GM19328 (cell line): Measurements from ENCODE around the gene NXPE3.

ENCODE experiments used
- ATAC-seq: cut with Tn5 transposase; IDR thresholded peaks from one replicate; pipeline ENCODE4 v1.9.1; 2021; ENCODE audit warnings: mild to moderate bottlenecking, moderate library complexity; ENCODE audit not compliant: unreplicated experiment

The NXPE3 gene

GRCh38 chr3:101828276-101828675, 49.3 kb downstream of the NXPE3 start:
- no peak for ATAC-seq

DNA sequence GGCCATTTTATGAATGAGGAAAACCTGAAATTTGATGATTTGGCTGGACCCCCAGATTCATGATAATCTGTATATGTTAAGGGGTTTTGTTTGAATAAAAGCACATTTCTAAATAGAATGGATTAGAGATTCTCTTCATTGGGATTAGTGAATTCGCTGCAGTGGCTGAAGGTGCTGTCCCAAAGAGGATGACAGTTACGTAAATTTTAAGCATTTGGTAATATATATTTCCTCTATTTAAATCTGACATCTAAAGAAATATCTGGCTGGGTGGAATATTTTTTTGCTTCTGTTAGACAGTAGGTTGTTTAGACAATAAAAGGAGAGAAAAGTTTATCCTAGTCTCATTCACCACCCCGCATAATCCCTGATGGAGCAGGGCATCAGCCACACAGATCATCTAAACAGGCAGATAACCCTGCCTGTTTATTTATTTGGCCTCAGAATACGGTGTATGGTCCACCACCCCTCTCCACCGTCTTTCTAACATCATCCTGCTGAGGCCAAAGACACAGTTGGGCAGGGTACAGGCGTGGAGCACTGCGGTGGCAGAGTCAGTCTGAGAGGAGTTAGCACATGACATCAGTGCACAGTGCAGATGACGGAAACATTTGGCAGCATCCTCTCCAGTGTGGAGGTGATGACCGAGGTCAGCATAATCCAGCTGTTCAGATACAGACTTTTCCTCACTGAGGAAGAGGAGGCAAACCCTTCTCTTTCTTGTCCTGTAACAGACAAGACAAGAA, 49.9 kb downstream of the NXPE3 start:
- ATAC-seq, result peak; percentile 36

GRCh38 chr3:101829437-101829830, 50.4 kb downstream of the NXPE3 start:
- ATAC-seq, result no peak

GRCh38 chr3:101829874-101830273, 50.9 kb downstream of the NXPE3 start:
- ATAC-seq, result no peak

DNA sequence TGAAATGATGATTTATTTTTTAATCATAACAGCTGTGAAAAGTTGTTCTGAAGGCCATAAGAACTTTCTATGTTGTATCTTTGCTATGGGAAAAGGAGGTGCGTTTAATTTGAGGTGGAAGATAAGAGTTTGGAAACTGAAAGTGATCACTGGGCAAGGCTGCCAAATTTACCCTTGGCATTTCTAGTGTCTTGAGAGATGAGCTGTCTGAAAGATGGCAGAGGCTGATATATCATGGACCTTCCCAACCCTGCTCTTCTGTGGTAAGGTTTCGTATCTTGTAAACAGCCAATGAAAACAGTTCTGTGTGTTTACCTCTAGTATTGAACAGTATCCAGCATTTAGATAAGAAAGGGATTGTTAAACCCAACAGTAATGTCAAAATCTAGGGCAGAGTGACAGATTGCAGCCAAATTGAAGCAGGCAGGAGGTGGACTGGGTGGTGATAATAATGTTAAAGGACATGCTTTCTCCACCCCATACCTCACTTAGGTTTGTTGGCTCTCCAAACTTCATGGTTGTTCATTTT, 54.5 kb downstream of the NXPE3 start:
- ATAC-seq, result no peak

- ATAC-seq, result no peak
Observed at GRCh38 chr3:101835676-101836075, 56.7 kb downstream of the NXPE3 start.

GRCh38 chr3:101836160-101836559, 57.1 kb downstream of the NXPE3 start:
- ATAC-seq, result no peak

DNA sequence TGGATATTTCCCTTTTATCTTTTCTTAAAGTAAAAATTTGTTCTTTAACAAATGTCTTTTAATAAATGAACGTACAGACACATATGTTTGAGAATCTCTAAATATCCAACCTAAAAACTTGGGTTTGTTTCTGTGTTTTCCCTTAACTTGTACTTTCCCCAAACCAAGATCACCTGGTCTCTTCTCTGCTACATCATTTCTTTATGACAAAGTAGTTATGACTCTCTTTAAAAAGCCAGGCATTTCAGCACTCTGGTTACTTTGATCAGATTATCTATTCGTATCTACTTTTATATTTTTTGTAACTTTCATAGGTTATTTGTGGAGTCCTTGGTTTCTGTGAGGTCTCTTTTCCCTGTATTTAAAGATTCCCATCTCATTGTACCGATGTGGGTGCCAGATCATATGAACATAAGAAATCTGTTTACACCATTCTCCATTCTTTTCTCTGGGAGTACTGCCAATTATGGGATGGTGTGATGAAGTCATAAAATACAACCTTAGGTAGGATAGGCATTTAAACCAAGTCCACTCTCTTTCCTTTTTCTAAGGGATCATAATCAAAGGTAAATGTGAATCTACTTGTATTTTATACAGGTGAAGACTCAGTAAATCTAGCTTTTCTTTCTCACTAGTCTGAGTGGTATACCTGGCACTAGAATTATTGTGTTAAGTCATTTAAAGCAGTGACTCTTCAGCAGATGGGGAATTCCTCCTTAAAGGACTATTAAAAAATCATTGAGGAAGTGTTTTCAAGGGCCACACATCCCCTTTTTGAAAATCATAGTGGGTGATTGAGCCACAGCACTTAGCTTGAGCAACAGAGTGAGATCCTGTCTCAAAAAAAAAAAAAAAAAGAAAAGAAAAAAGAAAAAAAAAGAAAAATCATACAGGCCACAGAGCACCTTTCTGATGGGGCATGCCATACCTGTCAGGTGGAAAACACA, 57.9 kb downstream of the NXPE3 start:
- ATAC-seq, result no peak

DNA sequence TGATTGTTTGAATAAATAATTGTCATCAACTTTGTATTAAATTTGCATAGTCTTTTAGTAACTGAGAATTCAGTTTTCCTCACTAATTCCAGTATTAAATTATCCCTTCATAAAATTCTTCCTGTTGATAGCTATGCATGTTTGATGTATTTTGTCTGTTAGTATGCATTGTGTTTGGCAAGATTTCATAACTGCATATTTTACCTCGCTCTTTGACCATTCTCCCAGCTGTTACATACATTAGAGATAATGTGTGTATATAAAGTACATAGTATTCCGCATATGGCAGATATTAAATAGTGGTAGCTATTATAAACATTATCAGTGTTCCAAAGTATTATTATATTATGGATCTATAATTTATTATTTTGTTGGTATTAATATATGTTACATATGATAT, 59.7 kb downstream of the NXPE3 start:
- ATAC-seq, result no peak

- no peak for ATAC-seq
Observed at GRCh38 chr3:101840066-101840465, 61.1 kb downstream of the NXPE3 start.

DNA sequence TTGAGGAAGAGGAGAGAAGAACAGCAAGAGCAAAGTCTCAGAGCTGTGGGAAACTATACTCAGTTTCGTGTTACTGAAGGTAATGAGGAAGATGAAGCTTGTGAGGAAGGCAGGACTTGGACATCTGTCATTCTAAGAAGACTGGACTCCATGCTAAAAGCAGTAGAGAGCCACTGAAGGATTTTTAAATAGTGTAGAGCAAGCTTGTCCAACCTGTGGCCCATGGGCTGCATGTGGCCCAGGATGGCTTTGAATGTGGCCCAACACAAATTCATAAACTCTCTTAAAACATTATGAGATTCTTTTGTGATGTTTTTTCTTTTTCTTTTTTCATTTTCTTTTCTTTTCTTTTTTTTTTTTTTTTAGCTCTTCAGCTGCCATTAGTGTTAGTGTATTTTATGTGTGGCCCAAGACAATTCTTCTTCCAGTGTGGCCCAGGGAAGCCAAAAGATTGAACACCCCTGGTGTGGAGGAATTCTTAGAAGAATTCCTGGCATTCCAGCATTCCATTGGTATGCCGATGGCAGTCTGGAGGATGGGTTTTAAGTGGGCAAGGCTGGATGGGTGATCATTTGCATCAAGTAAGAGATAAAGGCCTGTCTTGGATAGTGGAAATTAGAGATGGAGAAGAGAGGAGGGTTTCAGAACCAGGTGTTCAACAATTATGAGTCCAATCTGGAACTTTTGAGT, 63.4 kb downstream of the NXPE3 start:
- no peak for ATAC-seq

- ATAC-seq, result no peak
Observed at GRCh38 chr3:101842935-101843330, 63.9 kb downstream of the NXPE3 start.

GRCh38 chr3:101845425-101845824, 66.4 kb downstream of the NXPE3 start:
- no peak for ATAC-seq

- no peak for ATAC-seq
Observed at GRCh38 chr3:101846709-101847108, 67.7 kb downstream of the NXPE3 start.

DNA sequence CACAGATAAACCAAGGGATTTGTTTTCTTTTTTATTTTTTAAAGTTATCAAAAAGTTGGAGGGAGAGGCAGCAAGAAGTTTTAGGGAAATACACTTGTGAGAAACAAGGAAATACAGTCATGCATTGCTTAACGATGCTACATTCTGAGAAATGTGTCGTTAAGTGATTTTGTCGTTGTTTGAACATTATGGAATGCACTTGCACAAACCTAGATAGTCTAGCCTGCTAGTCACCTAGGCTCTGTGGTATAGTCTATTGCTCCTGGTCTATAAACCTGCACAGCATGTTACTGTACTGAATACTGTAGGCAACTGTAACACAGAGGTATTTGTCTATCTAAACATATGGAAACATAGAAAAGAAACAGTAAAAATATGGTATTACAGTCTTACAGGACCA, 68.3 kb downstream of the NXPE3 start:
- ATAC-seq, result no peak

GRCh38 chr3:101848326-101848725, 69.3 kb downstream of the NXPE3 start:
- no peak for ATAC-seq

GRCh38 chr3:101848754-101849713, 70.0 kb downstream of the NXPE3 start, which contains the start of gene NFKBIZ:
Gene NFKBIZ, plus strand, starts transcription at chr3:101849514. Its CDS starts 115 bp downstream, at chr3:101849629.
- ATAC-seq, result peak; percentile 68

- ATAC-seq, result peak; percentile 34
Observed at GRCh38 chr3:101849714-101850245, 70.8 kb downstream of the NXPE3 start.

GRCh38 chr3:101850246-101851051, 71.4 kb downstream of the NXPE3 start:
- no peak for ATAC-seq
